ENCODE data around the gene KRT84. TPM values are rescaled to one million over a fixed set of nuclear protein-coding genes. Genes with fewer than 3 reads are reported as not detected.

Gene KRT84
- total and polyA plus RNA-seq, 10 of the 15 experiments (the other 5 are each of a cell fraction or from before 2014, with no cell fraction given), result not detected

DNA sequence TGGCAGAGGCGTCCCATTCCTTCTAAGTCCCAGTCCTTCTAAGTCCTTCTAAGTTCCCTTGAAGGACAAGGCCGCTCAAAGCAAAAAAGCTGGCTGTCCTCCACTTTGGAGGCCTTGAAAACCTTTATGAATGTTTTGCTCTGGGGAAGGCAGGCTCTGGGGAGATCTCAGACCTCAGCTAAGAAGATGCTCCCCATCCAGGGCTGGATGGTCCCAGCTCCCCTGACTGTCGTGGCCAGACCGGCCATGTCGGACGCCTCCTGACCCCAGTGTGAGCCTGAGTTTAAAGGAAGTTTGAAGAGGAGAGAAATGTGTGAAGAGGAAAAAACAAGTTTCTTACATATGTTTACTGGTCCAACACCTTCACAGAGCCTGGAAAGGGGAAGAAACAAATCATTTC is 5.9 kb downstream of the KRT84 start:
- 70% methylated on average over 6 of the region's 6 CpGs for WGBS (ENCODE audit: insufficient coverage, insufficient replicate concordance, low lambda C conversion rate, missing lambda C conversion rate)
- no peaks in the 10 kb centered on the region; the same call in 1 of the 2 replicates for H4K20me1 ChIP-seq (ENCODE audit: control insufficient read depth, insufficient read depth)
- BruUV-seq (replicated peaks), result no TSS peak
- ChIA-PET SMC1A (ENCODE audit: uncharacterized antibody, unreplicated experiment) (no interaction called here), POLR2A (no interaction called here), RAD21 (ENCODE audit: unreplicated experiment) (no interaction called here), CTCF (interaction anchor here (1.1 to 1.2 kb wide), 2 partner anchors 15 to 18 kb away, joined by 3 to 4 read pairs; no protein-coding TSS in a partner anchor)
- H2AFZ ChIP-seq (ENCODE audit: control insufficient read depth, low read depth, low read length), result no peak overlapping the region
- H3K4me3 ChIP-seq, result no peak overlapping the region
- DNase-seq (ENCODE audit: low read depth, low spot score) (no peak), ATAC-seq (no peak), FAIRE-seq (no peak)
- H3K36me3 ChIP-seq (ENCODE audit: control insufficient read depth in 2 of 2, insufficient read depth in 2 of 2, low read length in 1 of 2), result no peaks in the 10 kb centered on the region
- no peak overlapping the region for H3K9ac ChIP-seq (ENCODE audit: control insufficient read depth, insufficient read depth, low read length)
- no peaks in the 10 kb centered on the region for H3K4me1 ChIP-seq (ENCODE audit: control insufficient read depth, insufficient read depth, low read length)
- in situ Hi-C loops (cut with MboI), result loop anchor here (25.0 kb wide), 1 partner anchor 608 kb away; no protein-coding TSS in a partner anchor
- intact Hi-C loops (cut with micrococcal nuclease; ENCODE audit: unreplicated experiment), result loop anchor here (10.0 kb wide), 1 partner anchor 125 kb away; no protein-coding TSS in a partner anchor
- no peaks in the 10 kb centered on the region for H3K79me2 ChIP-seq (ENCODE audit: control insufficient read depth, insufficient read depth, low read length)
- no peak overlapping the region for H3K4me2 ChIP-seq (ENCODE audit: control insufficient read depth, insufficient read depth)
- peaks cover under 1 to 1% of the 10 kb centered on the region in 2 experiments; a peak in 3 of 4 replicates for H3K27me3 ChIP-seq (replicated peaks in 1 of 2; ENCODE audit: control insufficient read depth in 2 of 2, insufficient read depth in 2 of 2, low read length in 1 of 2)
- H3K27ac ChIP-seq (ENCODE audit: control insufficient read depth, insufficient read depth), result no peak overlapping the region
- H3K9me3 ChIP-seq (replicated peaks; ENCODE audit: control insufficient read depth, insufficient read depth, low read length), result no peaks in the 10 kb centered on the region
- no peak for TF ChIP-seq NFYB (IDR thresholded peaks at IDR 0.05; ENCODE audit: insufficient read depth, low read depth, low read length)
- TF ChIP-seq CREB1 (IDR thresholded peaks at IDR 0.05; ENCODE audit: low read depth), result no peak
- TF ChIP-seq KDM1A (IDR thresholded peaks at IDR 0.05; ENCODE audit: borderline replicate concordance), result no peak
- no peak for TF ChIP-seq CTCF (IDR thresholded peaks at IDR 0.05 in 2 of 3, conservative IDR thresholded peaks at IDR 0.05 in 1 of 3; ENCODE audit: control insufficient read depth in 2 of 3, extremely low read depth in 1 of 3, insufficient read depth in 1 of 3, low read depth in 3 of 3, low read length in 3 of 3)
- TF ChIP-seq YBX1 (IDR thresholded peaks at IDR 0.05), result no peak
- no peak for TF ChIP-seq NR2C1 (IDR thresholded peaks at IDR 0.05)
- TF ChIP-seq MYB (IDR thresholded peaks at IDR 0.05; ENCODE audit: borderline replicate concordance, low read depth, low read length), result no peak
- no peak for TF ChIP-seq MEF2B (IDR thresholded peaks at IDR 0.05; ENCODE audit: partially characterized antibody, poor library complexity, severe bottlenecking)

Data from GM12878 (cell line).